Endothelial cell (in vitro differentiated cells): Measurements from ENCODE around the gene PIGM. TPM values are rescaled to one million over a fixed set of nuclear protein-coding genes. Genes with fewer than 3 reads are reported as not detected.

Experiments used
- DNase-seq: peaks from one replicate; pipeline ENCODE4 v3.0.0; 2021; ENCODE audit warnings: low spot score
- H3K27ac Mint-ChIP-seq: one replicate; pipeline ENCODE4 v1.8.0; 2021; ENCODE audit warnings: mixed read lengths, inconsistent platforms; ENCODE audit not compliant: unreplicated experiment
- H3K27me3 Mint-ChIP-seq: one replicate; pipeline ENCODE4 v1.8.0; 2021; ENCODE audit warnings: mild to moderate bottlenecking, moderate library complexity, mixed read lengths, inconsistent platforms; ENCODE audit not compliant: unreplicated experiment
- H3K36me3 Mint-ChIP-seq: one replicate; pipeline ENCODE4 v1.8.0; 2021; ENCODE audit warnings: mild to moderate bottlenecking, low read depth, mixed read lengths, inconsistent platforms; ENCODE audit not compliant: unreplicated experiment
- H3K4me1 Mint-ChIP-seq: one replicate; pipeline ENCODE4 v1.8.0; 2021; ENCODE audit warnings: mild to moderate bottlenecking, mixed read lengths, inconsistent platforms; ENCODE audit not compliant: unreplicated experiment
- H3K4me3 Mint-ChIP-seq: one replicate; pipeline ENCODE4 v1.8.0; 2021; ENCODE audit warnings: mild to moderate bottlenecking, mixed read lengths, inconsistent platforms; ENCODE audit not compliant: unreplicated experiment
- H3K9me3 Mint-ChIP-seq: one replicate; pipeline ENCODE4 v1.8.0; 2021; ENCODE audit warnings: mixed read lengths, inconsistent platforms; ENCODE audit not compliant: unreplicated experiment
- CTCF ChIP-seq: fragments of 200-600 bp; sonication (generic); IDR thresholded peaks from one replicate; pipeline ENCODE4 v1.5.0; 2021; ENCODE audit warnings: antibody characterized with exemption; ENCODE audit not compliant: unreplicated experiment
- total RNA-seq: library from RNA; stranded (reverse); fragmentation: NEBNext Ultra II Directional; extraction: Animal tissue kit (Norgen Biotek cat#: 25700); gene quantifications from one replicate; pipeline ENCODE4 v1.2.1, GENCODE V29; 2021; ENCODE audit not compliant: unreplicated experiment

PIGM gene
- total RNA-seq, 1 donor from 2014 or later = 6.0 TPM

- Mint-ChIP-seq H3K27ac (no peak overlapping the region), H3K36me3 (no peaks in the 10 kb centered on the region), H3K4me1 (peaks cover 3% of the 10 kb centered on the region), H3K27me3 (no peaks in the 10 kb centered on the region), H3K4me3 (no peak overlapping the region), H3K9me3 (no peaks in the 10 kb centered on the region)
- DNase-seq = no peak
- TF ChIP-seq CTCF = no peak
Measured at GRCh38 chr1:160022330-160023310, 9.2 kb downstream of the PIGM start.

DNA sequence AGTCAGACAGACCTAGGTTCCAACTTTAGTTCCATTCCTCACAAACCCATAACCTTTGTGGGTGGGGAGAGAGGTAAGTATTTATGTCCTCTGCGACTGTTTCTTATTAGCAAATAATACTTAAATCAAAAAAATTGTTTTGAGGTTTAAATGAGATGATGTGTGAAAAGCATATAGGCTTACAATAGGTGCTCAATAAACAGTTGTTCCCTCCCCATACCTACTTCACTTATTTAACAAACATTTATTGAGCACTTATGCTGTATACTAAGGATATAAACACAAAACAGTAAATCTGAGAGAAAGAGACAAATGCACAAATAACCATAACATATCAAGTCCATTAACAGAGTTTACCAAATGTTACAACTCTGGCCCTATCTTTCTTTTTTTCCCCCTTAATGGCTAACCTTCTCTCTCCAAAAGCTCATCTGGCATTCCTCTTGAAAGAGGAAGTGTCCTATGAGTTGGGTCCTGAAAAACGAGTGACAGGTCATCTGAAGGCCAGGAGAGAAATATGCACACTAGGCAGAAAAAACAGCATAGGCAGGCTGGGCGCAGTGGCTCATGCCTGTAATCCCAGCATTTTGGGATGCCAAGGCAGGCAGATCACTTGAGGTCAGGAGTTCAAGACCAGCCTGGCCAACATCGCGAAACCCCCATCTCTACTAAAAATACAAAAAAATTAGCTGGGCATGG lies 10.3 kb downstream of the PIGM start:
- no peak for DNase-seq
- Mint-ChIP-seq H3K27me3 (no peaks in the 10 kb centered on the region), H3K4me3 (no peak overlapping the region), H3K36me3 (no peaks in the 10 kb centered on the region), H3K4me1 (peaks cover 3% of the 10 kb centered on the region), H3K27ac (no peak overlapping the region), H3K9me3 (no peaks in the 10 kb centered on the region)
- no peak for TF ChIP-seq CTCF

DNA sequence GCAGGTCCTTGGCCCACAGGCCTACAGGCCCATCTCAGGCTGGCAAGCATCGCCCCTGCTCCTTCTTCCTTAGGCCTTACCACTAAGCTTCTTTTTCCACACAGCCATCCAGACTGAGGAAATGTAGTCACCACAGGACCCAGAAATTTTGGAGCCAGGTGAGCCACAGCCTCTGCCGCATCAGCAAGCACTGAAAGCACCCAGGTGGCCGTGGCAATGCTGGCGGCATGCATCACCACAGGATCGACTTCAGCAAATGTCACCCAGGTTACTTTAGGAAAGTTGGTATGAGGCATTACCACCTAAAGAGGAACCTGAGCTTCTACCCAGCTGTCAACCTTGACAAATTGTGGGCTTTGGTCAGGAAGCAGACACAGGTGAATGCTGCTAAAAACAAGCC lies 11.6 kb downstream of the PIGM start:
- Mint-ChIP-seq H3K4me1 (peaks cover 3% of the 10 kb centered on the region), H3K36me3 (no peaks in the 10 kb centered on the region), H3K9me3 (no peaks in the 10 kb centered on the region), H3K4me3 (no peak overlapping the region), H3K27ac (no peak overlapping the region), H3K27me3 (no peaks in the 10 kb centered on the region)
- no peak for DNase-seq
- TF ChIP-seq CTCF = no peak

GRCh38 chr1:160018900-160019299 lies 12.9 kb downstream of the PIGM start:
- no peak for TF ChIP-seq CTCF
- Mint-ChIP-seq H3K4me3 (no peak overlapping the region), H3K36me3 (no peaks in the 10 kb centered on the region), H3K4me1 (peaks cover 3% of the 10 kb centered on the region), H3K27ac (no peak overlapping the region), H3K27me3 (no peaks in the 10 kb centered on the region), H3K9me3 (no peaks in the 10 kb centered on the region)
- DNase-seq = no peak

DNA sequence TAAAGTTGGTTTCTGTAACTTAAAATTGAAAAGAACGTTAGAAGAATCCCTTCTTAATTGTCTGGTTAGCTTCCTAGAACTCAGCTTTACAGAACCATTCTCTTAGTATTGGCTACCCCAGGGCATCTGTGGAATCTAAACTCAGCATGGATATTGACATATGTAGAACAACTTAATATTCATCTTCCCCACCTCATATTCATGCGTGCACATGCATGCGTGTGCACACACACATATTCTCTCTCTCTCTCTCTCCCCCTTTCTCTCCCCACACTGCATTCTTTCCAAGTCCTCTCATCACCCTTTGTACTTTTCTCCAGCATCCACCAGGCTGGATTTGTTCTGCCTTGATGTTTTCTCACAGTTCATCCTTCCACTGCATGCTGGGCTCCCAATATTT lies 13.4 kb downstream of the PIGM start:
- Mint-ChIP-seq H3K4me1 (peaks cover 3% of the 10 kb centered on the region), H3K27ac (no peak overlapping the region), H3K4me3 (no peak overlapping the region), H3K9me3 (no peaks in the 10 kb centered on the region), H3K36me3 (no peaks in the 10 kb centered on the region), H3K27me3 (no peaks in the 10 kb centered on the region)
- no peak for TF ChIP-seq CTCF
- no peak for DNase-seq
